OCI-LY7 (cell line): ENCODE results near the gene ZC3H7B. TPM values are rescaled to one million over a fixed set of nuclear protein-coding genes. Genes with fewer than 3 reads are reported as not detected.

Experiments used
- BruUV-seq: library from RNA; stranded (reverse); fragments of 400-500 nt; replicated peaks from 2 replicates; lab custom pipeline; 2021; lab: Mats Ljungman, UMichigan
- CTCF ChIA-PET: fragments of 300-600 bp; sonication (Branson Sonifier 250); formaldehyde crosslinking; loops from one replicate; lab custom pipeline; 2022; ENCODE audit warnings: antibody characterized with exemption; ENCODE audit not compliant: unreplicated experiment; lab: Charles Lee
- POLR2A ChIA-PET: fragments of 300-600 bp; sonication (Branson Sonifier 250); formaldehyde crosslinking; loops from one replicate; lab custom pipeline; 2022; ENCODE audit warnings: antibody characterized with exemption; lab: Charles Lee
- DNase-seq: peaks from one replicate; pipeline ENCODE4 v3.0.0-alpha.2; 2015; ENCODE audit warnings: low spot score
- H2AFZ ChIP-seq: fragments of 200-600 bp; sonication (generic), shearing (Covaris generic); 2 replicates; pipeline ENCODE4 v1.6.1; 2014; ENCODE audit warnings: mild to moderate bottlenecking, antibody characterized with exemption, low read length, moderate library complexity
- H3K27ac ChIP-seq: fragments of 200-600 bp; sonication (generic); 2 replicates; pipeline ENCODE4 v1.5.1; 2014; ENCODE audit warnings: mixed run types, low read depth, mild to moderate bottlenecking, moderate library complexity, low read length, inconsistent platforms; ENCODE audit not compliant: poor library complexity, severe bottlenecking
- H3K36me3 ChIP-seq: fragments of 200-600 bp; sonication (generic); 2 replicates; pipeline ENCODE4 v1.6.1; 2014; ENCODE audit warnings: mild to moderate bottlenecking, antibody characterized with exemption, low read length, moderate library complexity, mixed read lengths; ENCODE audit not compliant: insufficient read depth
- H3K4me1 ChIP-seq: fragments of 200-600 bp; sonication (generic); 2 replicates; pipeline ENCODE4 v1.5.1; 2014; ENCODE audit warnings: mild to moderate bottlenecking, low read length; ENCODE audit not compliant: insufficient read depth, poor library complexity, severe bottlenecking
- H3K4me2 ChIP-seq: fragments of 200-600 bp; sonication (generic); 2 replicates; pipeline ENCODE4 v1.6.1; 2014; ENCODE audit warnings: mild to moderate bottlenecking, low read length
- H3K4me3 ChIP-seq: fragments of 200-600 bp; sonication (generic); 2 replicates; pipeline ENCODE4 v1.5.1; 2014; ENCODE audit warnings: mild to moderate bottlenecking, low read depth, low read length; ENCODE audit not compliant: poor library complexity, severe bottlenecking
- H3K79me2 ChIP-seq: fragments of 200-600 bp; sonication (generic); 2 replicates; pipeline ENCODE4 v1.6.1; 2016; ENCODE audit warnings: low read depth, mild to moderate bottlenecking, low read length, moderate library complexity, mixed read lengths; ENCODE audit not compliant: insufficient read depth
- H3K9me2 ChIP-seq: fragments of 200-600 bp; sonication (generic); 2 replicates; pipeline ENCODE4 v1.6.1; 2016; ENCODE audit warnings: mild to moderate bottlenecking, low read length, mixed read lengths; ENCODE audit not compliant: insufficient read depth
- H3K9me3 ChIP-seq: fragments of 200-600 bp; sonication (generic); 2 replicates; pipeline ENCODE4 v1.6.1; 2014; ENCODE audit warnings: mild to moderate bottlenecking, mixed run types, low read length, mixed read lengths
- H4K20me1 ChIP-seq: fragments of 200-600 bp; sonication (generic); 2 replicates; pipeline ENCODE4 v1.6.1; 2014; ENCODE audit warnings: mild to moderate bottlenecking, antibody characterized with exemption, low read length, moderate library complexity, mixed read lengths; ENCODE audit not compliant: insufficient read depth
- CTCF ChIP-seq: fragments of 200-600 bp; sonication (generic); conservative IDR thresholded peaks from 2 replicates; pipeline ENCODE4 v1.5.1; 2014; ENCODE audit warnings: mild to moderate bottlenecking, antibody characterized with exemption, low read length, moderate library complexity, mixed read lengths
- EZH2phosphoT487 ChIP-seq: fragments of 200-600 bp; sonication (generic); IDR thresholded peaks from 2 replicates; pipeline ENCODE4 v1.6.1; 2018; ENCODE audit warnings: low read depth, borderline replicate concordance, mild to moderate bottlenecking, mixed run types, antibody characterized with exemption, low read length, moderate library complexity, mixed read lengths
- intact Hi-C: fragments of 100-400 bp; cut with micrococcal nuclease; formaldehyde crosslinking; loops from one replicate; pipeline ENCODE4 v1.10.0; 2022; ENCODE audit not compliant: unreplicated experiment
- total RNA-seq, 2 experiments: library from RNA; depleted of rRNA in 1 of 2; stranded (reverse); fragments of >200 nt in 1 of 2; shearing (Covaris generic) in 1 of 2; gene quantifications; 2 replicates each; pipeline ENCODE4 v1.2.3, GENCODE V29; 2014 to 2022

The ZC3H7B gene
- total RNA-seq, 2 experiments from 2014 or later = 46.7 to 56.3 TPM

DNA sequence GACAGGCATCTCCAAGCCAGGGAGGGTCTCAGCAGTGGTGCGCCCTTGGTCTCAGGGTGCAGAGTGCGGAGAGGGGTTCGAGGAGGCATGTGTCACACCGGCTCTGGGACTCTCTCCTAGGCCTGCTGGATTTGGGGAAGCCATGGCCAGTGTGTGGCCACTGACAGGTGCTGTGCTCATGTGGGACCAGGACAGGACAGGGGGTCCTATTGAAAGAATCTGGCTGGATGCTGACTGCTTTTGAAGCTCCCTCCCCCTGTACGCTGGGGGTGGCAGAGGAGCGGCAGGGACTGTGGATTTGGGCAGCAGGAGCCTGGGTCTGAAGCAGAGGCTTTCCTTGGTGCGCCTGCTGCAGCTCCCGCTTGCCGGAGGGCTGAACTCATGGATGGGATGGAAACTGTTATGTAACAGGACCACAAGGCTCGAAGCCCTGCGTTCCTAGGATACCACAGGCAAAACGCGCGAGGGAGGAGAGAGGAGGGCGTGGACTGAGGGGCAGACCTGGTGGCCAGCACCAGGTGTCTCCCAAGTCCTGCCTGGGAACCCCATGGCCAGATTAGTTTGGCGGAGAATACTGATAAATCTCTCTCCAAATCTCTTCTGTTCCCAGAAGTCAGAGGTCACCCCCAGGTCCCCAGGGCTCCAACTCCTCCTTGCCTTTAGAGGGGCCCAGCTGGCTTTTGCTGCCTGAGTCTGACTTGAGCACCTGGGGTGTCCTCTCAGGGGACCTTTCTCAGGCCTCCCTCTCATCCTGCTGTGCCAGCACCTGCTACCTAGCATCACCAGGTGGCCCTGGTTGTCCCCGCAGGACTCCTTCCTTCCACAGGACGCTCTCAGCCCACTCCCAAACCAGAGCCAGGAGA lies 66.6 kb downstream of the ZC3H7B start:
- Histone ChIP-seq H4K20me1 (no peaks in the 10 kb centered on the region; the same call in 1 of the 2 replicates), H3K27ac (no peak overlapping the region), H3K4me1 (no peaks in the 10 kb centered on the region), H3K9me3 (no peaks in the 10 kb centered on the region), H3K4me3 (no peak overlapping the region), H3K36me3 (no peaks in the 10 kb centered on the region), H3K4me2 (no peak overlapping the region), H2AFZ (no peak overlapping the region), H3K79me2 (no peaks in the 10 kb centered on the region), H3K9me2 (no peaks in the 10 kb centered on the region)
- TF ChIP-seq CTCF = no peak
- no peak for TF ChIP-seq EZH2phosphoT487
- POLR2A ChIA-PET = no interaction called here
- DNase-seq = no peak
- CTCF ChIA-PET = no interaction called here
- intact Hi-C loops = no loop called here
- no TSS peak for BruUV-seq

DNA sequence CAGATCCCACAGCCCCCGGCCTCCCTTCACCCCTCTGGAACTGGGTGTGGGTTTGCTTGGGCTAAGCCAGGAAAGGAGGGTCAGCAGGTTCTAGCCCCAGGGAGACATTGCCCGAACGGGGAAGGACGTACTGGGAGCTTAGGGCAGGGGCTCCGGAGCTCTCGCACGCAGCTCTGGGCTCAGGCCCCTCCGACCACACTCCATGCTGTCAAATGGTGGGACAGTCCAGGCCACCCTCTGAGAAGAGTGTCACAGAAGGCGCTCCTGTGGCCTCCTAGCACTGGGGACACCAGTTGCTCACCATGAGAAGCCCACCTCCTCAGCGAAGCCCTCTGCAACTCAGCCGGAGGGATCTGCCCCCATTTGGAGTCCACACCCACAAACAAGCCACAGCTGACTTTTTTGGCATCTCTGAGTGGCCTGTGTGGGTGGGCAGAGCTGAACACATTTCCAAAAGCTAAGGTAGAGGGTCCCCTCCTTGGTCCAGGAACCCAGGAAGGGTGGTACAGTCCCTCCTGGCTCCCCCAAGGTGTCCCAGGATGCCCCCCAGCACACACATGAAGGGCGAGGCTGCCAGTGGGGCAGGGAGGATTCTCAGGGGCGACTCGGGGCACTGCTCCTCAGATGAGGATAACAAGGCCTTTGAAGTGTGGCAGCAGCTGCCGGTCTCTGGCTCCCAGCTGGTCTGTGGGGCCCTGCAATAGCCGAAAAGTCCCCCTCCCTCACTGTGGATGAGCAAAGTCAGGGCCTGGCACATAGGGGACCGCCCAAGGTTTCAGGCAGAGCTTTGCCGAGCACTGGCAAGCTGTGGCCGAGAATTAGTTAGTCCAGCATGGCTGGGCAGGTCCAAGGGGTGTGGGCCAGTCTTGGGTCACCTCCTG lies 67.5 kb downstream of the ZC3H7B start:
- H3K27ac ChIP-seq = no peak overlapping the region
- no peak for DNase-seq
- H3K9me2 ChIP-seq = no peaks in the 10 kb centered on the region
- H3K4me3 ChIP-seq = no peak overlapping the region
- H3K79me2 ChIP-seq = no peaks in the 10 kb centered on the region
- no peaks in the 10 kb centered on the region for H3K9me3 ChIP-seq
- POLR2A ChIA-PET = interaction anchor here (0.6 kb wide), 1 partner anchor 389 kb away, joined by 3 read pairs; no protein-coding TSS in a partner anchor
- no peak overlapping the region for H2AFZ ChIP-seq
- CTCF ChIA-PET = no interaction called here
- intact Hi-C loops = no loop called here
- no peaks in the 10 kb centered on the region for H3K4me1 ChIP-seq
- H3K36me3 ChIP-seq = no peaks in the 10 kb centered on the region
- H3K4me2 ChIP-seq = no peak overlapping the region
- H4K20me1 ChIP-seq = no peaks in the 10 kb centered on the region; the same call in 1 of the 2 replicates
- BruUV-seq = no TSS peak
- TF ChIP-seq EZH2phosphoT487 (no peak), CTCF (no peak)
